ENCODE results near the gene ATP7A.
"Not testable (repeated sequence)": the region's sequence is repeated elsewhere in the genome, so short reads cannot be mapped to it uniquely, and the experiment has no call there.

Gene ATP7A

DNA sequence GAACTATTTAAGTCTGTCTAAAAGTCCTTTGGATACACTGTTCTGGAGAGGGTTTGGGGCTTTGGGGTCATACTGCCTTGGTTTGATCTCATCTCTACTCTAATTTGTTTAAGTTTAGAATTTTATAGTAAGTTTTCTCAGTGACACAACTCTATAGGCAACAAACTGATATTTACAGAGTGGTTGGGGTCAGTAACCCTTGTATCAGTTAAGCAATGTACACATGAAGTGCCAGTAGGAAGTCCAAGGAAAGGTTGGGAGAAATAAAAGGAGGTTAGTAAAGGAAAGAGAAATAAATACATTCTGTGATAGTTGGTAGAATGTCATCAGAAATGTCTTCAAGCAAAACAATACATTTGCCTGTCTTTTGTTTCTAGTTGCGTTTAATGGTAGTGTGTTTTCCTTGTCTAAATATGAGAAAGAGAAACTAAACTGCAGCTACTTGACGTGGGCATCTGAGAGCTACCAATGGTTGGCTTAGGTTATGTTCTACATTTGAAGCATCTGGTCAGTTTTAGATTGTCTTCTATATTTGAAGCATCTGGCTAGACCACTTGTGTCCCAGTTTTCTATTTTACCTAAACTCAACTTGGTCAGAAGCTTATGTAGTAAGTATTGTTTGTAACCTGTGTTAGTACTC is 6.9 kb downstream of the ATP7A start:
- no peaks in the 10 kb centered on the region for H3K36me3 ChIP-seq (ENCODE audit: insufficient read depth, low read length)
- no peaks in the 10 kb centered on the region for H3K27me3 ChIP-seq (ENCODE audit: insufficient read depth, low read length)
- peaks cover 6% of the 10 kb centered on the region for H3K4me1 ChIP-seq (ENCODE audit: control insufficient read depth, insufficient read depth, low read length, unreplicated experiment)
- no peak overlapping the region for H3K27ac ChIP-seq (ENCODE audit: low read depth, low read length)
- H3K4me3 ChIP-seq (ENCODE audit: low read depth, low read length), result no peak overlapping the region
- H2AFZ ChIP-seq (ENCODE audit: low read length, unreplicated experiment), result no peak overlapping the region
- no peaks in the 10 kb centered on the region for H3K79me2 ChIP-seq (ENCODE audit: control insufficient read depth, insufficient read depth, low read length, unreplicated experiment)

DNA sequence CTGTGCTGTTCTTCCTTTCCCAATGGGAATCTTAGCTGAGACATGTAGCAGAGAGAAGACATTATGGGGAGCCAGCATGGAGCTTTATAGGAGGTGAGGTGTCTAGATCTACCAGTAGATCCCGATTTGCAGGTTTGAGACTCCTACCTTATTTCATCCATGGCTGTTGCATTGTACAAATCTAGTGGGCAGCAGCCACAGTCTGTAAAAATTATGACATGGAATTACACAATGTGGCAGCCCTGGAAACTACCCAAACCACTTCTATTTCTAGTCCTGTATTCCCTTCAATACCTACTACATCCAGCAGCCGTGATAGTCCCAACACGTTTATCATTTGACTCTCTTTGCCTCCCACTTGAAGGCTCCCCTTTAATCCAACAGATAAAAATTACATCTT is 8.1 kb downstream of the ATP7A start:
- H3K36me3 ChIP-seq (ENCODE audit: insufficient read depth, low read length), result no peaks in the 10 kb centered on the region
- no peak overlapping the region for H2AFZ ChIP-seq (ENCODE audit: low read length, unreplicated experiment)
- H3K27ac ChIP-seq (ENCODE audit: low read depth, low read length), result no peak overlapping the region
- no peak overlapping the region for H3K4me3 ChIP-seq (ENCODE audit: low read depth, low read length)
- H3K4me1 ChIP-seq (ENCODE audit: control insufficient read depth, insufficient read depth, low read length, unreplicated experiment), result no peaks in the 10 kb centered on the region
- no peaks in the 10 kb centered on the region for H3K79me2 ChIP-seq (ENCODE audit: control insufficient read depth, insufficient read depth, low read length, unreplicated experiment)
- no peaks in the 10 kb centered on the region for H3K27me3 ChIP-seq (ENCODE audit: insufficient read depth, low read length)

- not testable (repeated sequence) for H2AFZ ChIP-seq (ENCODE audit: low read length, unreplicated experiment); H3K27ac ChIP-seq (ENCODE audit: low read depth, low read length); H3K4me3 ChIP-seq (ENCODE audit: low read depth, low read length); H3K4me1 ChIP-seq (ENCODE audit: control insufficient read depth, insufficient read depth, low read length, unreplicated experiment); H3K36me3 ChIP-seq (ENCODE audit: insufficient read depth, low read length); H3K79me2 ChIP-seq (ENCODE audit: control insufficient read depth, insufficient read depth, low read length, unreplicated experiment); H3K27me3 ChIP-seq (ENCODE audit: insufficient read depth, low read length)
Measured at GRCh38 chrX:77919370-77919769, 8.9 kb downstream of the ATP7A start.

DNA sequence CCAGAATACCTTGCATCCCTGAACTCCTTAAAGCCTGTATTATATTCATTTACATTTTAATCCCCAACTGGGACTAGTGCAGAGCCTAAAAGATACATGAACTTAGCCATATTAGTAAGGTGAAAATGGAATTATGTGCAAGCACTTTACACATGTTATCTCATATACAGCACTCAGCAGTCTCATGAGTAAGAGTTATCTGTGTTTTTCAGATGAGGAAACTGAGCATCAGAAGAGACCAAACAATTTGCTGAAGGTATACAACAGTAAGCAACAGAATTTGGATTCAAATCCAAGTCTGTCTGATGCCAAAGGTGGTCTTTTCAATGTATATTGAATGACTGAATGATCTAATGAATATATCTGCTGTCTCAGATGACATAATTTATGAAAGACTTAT is 12.3 kb downstream of the ATP7A start:
- Histone ChIP-seq H3K36me3 (ENCODE audit: insufficient read depth, low read length) (no peaks in the 10 kb centered on the region), H3K27ac (ENCODE audit: low read depth, low read length) (no peak overlapping the region), H3K4me1 (ENCODE audit: control insufficient read depth, insufficient read depth, low read length, unreplicated experiment) (no peaks in the 10 kb centered on the region), H2AFZ (ENCODE audit: low read length, unreplicated experiment) (no peak overlapping the region), H3K4me3 (ENCODE audit: low read depth, low read length) (no peak overlapping the region), H3K27me3 (ENCODE audit: insufficient read depth, low read length) (no peaks in the 10 kb centered on the region), H3K79me2 (ENCODE audit: control insufficient read depth, insufficient read depth, low read length, unreplicated experiment) (no peaks in the 10 kb centered on the region)

DNA sequence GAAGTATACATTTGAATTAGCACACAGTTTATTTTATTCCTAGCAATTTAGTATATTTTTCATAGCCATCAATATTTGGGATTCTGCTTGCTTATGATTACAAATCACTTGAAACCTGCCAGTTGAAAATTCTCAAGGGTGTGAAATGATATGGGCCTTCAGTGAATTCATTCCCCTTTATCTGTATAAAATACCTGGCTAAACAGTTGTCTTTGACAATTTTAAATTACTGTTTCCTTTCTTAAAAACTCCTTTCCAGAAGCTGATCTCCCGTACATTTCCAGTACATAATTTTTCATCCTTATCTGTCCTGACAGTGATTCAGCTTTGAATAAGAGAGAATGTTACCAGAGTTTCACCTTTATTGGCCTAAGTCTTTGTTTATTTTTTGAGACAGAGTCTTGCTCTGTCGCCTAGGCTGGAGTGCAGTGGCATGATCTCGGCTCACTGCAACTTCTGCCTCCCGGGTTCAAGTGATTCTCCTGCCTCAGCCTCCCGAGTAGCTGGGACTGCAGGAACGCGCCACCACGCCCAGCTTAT is 13.9 kb downstream of the ATP7A start:
- Histone ChIP-seq H2AFZ (ENCODE audit: low read length, unreplicated experiment) (no peak overlapping the region), H3K4me1 (ENCODE audit: control insufficient read depth, insufficient read depth, low read length, unreplicated experiment) (no peaks in the 10 kb centered on the region), H3K27ac (ENCODE audit: low read depth, low read length) (no peak overlapping the region), H3K4me3 (ENCODE audit: low read depth, low read length) (no peak overlapping the region), H3K36me3 (ENCODE audit: insufficient read depth, low read length) (no peaks in the 10 kb centered on the region), H3K27me3 (ENCODE audit: insufficient read depth, low read length) (no peaks in the 10 kb centered on the region), H3K79me2 (ENCODE audit: control insufficient read depth, insufficient read depth, low read length, unreplicated experiment) (no peaks in the 10 kb centered on the region)

- Histone ChIP-seq H3K27ac (ENCODE audit: low read depth, low read length) (no peak overlapping the region), H3K4me1 (ENCODE audit: control insufficient read depth, insufficient read depth, low read length, unreplicated experiment) (no peaks in the 10 kb centered on the region), H3K36me3 (ENCODE audit: insufficient read depth, low read length) (no peaks in the 10 kb centered on the region), H3K4me3 (ENCODE audit: low read depth, low read length) (peak overlapping the region; percentile 65), H3K27me3 (ENCODE audit: insufficient read depth, low read length) (no peaks in the 10 kb centered on the region), H2AFZ (ENCODE audit: low read length, unreplicated experiment) (no peak overlapping the region), H3K79me2 (ENCODE audit: control insufficient read depth, insufficient read depth, low read length, unreplicated experiment) (no peaks in the 10 kb centered on the region)
Measured at GRCh38 chrX:77925764-77926163, 15.3 kb downstream of the ATP7A start.

- H3K4me3 ChIP-seq (ENCODE audit: low read depth, low read length), result no peak overlapping the region
- H3K27ac ChIP-seq (ENCODE audit: low read depth, low read length), result no peak overlapping the region
- H3K79me2 ChIP-seq (ENCODE audit: control insufficient read depth, insufficient read depth, low read length, unreplicated experiment), result no peaks in the 10 kb centered on the region
- no peaks in the 10 kb centered on the region for H3K36me3 ChIP-seq (ENCODE audit: insufficient read depth, low read length)
- no peaks in the 10 kb centered on the region for H3K27me3 ChIP-seq (ENCODE audit: insufficient read depth, low read length)
- H3K4me1 ChIP-seq (ENCODE audit: control insufficient read depth, insufficient read depth, low read length, unreplicated experiment), result no peaks in the 10 kb centered on the region
- no peak overlapping the region for H2AFZ ChIP-seq (ENCODE audit: low read length, unreplicated experiment)
Measured at GRCh38 chrX:77930581-77930980, 20.1 kb downstream of the ATP7A start.

GRCh38 chrX:77935886-77936285 is 25.4 kb downstream of the ATP7A start:
- Histone ChIP-seq H3K27ac (ENCODE audit: low read depth, low read length) (no peak overlapping the region), H3K79me2 (ENCODE audit: control insufficient read depth, insufficient read depth, low read length, unreplicated experiment) (no peaks in the 10 kb centered on the region), H3K36me3 (ENCODE audit: insufficient read depth, low read length) (no peaks in the 10 kb centered on the region), H2AFZ (ENCODE audit: low read length, unreplicated experiment) (no peak overlapping the region), H3K27me3 (ENCODE audit: insufficient read depth, low read length) (no peaks in the 10 kb centered on the region), H3K4me3 (ENCODE audit: low read depth, low read length) (no peak overlapping the region), H3K4me1 (ENCODE audit: control insufficient read depth, insufficient read depth, low read length, unreplicated experiment) (peaks cover 15% of the 10 kb centered on the region)

- H3K4me3 ChIP-seq (ENCODE audit: low read depth, low read length), result no peak overlapping the region
- H3K36me3 ChIP-seq (ENCODE audit: insufficient read depth, low read length), result no peaks in the 10 kb centered on the region
- H3K27me3 ChIP-seq (ENCODE audit: insufficient read depth, low read length), result no peaks in the 10 kb centered on the region
- H3K4me1 ChIP-seq (ENCODE audit: control insufficient read depth, insufficient read depth, low read length, unreplicated experiment), result peaks cover 15% of the 10 kb centered on the region
- 0 out of 2 replicates have a peak overlapping the region, but pooled peaks have one; percentile 70 for H3K27ac ChIP-seq (ENCODE audit: low read depth, low read length)
- H3K79me2 ChIP-seq (ENCODE audit: control insufficient read depth, insufficient read depth, low read length, unreplicated experiment), result no peaks in the 10 kb centered on the region
- no peak overlapping the region for H2AFZ ChIP-seq (ENCODE audit: low read length, unreplicated experiment)
Measured at GRCh38 chrX:77936299-77936698, 25.8 kb downstream of the ATP7A start.

DNA sequence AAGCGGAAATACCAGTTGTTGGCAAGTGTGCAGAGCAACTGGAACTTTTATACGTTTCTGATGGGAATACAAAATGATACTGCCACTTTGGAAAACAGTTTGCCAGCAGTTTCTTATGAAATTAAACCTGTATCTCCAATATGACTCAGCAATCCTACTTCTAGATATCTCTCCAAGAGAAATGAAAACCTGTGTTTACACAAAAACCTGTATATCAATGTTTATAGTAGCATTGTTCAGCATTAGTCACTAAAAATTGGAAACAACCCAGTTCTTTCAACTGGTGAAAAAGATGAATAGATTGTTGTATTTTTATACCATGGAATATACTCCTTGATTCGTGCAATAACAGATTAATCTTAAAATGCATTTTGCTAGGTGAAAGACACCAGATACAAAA is 26.8 kb downstream of the ATP7A start:
- Histone ChIP-seq H3K36me3 (ENCODE audit: insufficient read depth, low read length) (no peaks in the 10 kb centered on the region), H2AFZ (ENCODE audit: low read length, unreplicated experiment) (no peak overlapping the region), H3K79me2 (ENCODE audit: control insufficient read depth, insufficient read depth, low read length, unreplicated experiment) (no peaks in the 10 kb centered on the region), H3K27me3 (ENCODE audit: insufficient read depth, low read length) (no peaks in the 10 kb centered on the region), H3K4me1 (ENCODE audit: control insufficient read depth, insufficient read depth, low read length, unreplicated experiment) (peaks cover 15% of the 10 kb centered on the region), H3K27ac (ENCODE audit: low read depth, low read length) (peak overlapping the region; percentile 70), H3K4me3 (ENCODE audit: low read depth, low read length) (no peak overlapping the region)

GRCh38 chrX:77938083-77938680 is 27.7 kb downstream of the ATP7A start:
- Histone ChIP-seq H3K79me2 (ENCODE audit: control insufficient read depth, insufficient read depth, low read length, unreplicated experiment) (no peaks in the 10 kb centered on the region), H3K27ac (ENCODE audit: low read depth, low read length) (no peak overlapping the region)

More at GRCh38 chrX:77938083-77938680, 27.7 kb downstream of the ATP7A start:
- H2AFZ ChIP-seq (ENCODE audit: low read length, unreplicated experiment), result no peak overlapping the region
- H3K27me3 ChIP-seq (ENCODE audit: insufficient read depth, low read length), result no peaks in the 10 kb centered on the region
- H3K4me1 ChIP-seq (ENCODE audit: control insufficient read depth, insufficient read depth, low read length, unreplicated experiment), result peaks cover 15% of the 10 kb centered on the region
- no peaks in the 10 kb centered on the region for H3K36me3 ChIP-seq (ENCODE audit: insufficient read depth, low read length)
- H3K4me3 ChIP-seq (ENCODE audit: low read depth, low read length), result no peak overlapping the region

All from ACC112 (cell line).